Raji (cell line): Measurements from ENCODE around the gene SORL1.

ENCODE experiments used
- POLR2A ChIP-seq: IDR thresholded peaks from 2 replicates; pipeline ENCODE4 v1.6.1; 2011; ENCODE audit warnings: low read depth, low read length, control low read depth; ENCODE audit not compliant: insufficient read depth

Gene SORL1

DNA sequence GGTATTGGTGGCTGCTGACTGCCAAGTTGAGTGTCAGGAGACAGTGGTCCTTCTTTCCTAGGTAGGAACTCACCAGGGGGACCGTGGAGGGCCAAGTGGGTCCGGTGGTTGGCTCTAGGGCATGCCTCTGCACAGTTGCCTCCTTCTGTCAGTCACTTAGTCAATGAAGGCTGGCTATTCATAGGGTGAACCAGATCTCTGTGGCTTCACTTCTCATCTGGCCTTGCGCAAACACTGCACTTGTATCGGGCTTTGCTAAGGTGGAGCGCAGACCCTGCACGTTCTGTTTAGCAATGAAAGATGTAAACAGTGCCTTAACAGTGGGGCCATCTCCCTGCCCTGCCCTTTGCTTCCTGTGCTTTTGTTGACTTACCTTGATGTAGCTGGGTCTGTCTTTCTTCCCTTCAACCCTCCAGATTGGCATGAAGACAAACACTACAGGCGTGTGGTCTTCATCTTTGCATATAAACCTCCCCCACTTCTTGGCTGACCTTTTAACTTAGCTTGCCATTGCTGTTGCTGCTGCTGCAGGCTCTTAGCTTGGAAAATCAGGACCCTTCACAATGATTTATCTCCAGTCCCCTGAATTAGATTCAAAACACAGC is 7.4 kb downstream of the SORL1 start:
- no peak for TF ChIP-seq POLR2A

DNA sequence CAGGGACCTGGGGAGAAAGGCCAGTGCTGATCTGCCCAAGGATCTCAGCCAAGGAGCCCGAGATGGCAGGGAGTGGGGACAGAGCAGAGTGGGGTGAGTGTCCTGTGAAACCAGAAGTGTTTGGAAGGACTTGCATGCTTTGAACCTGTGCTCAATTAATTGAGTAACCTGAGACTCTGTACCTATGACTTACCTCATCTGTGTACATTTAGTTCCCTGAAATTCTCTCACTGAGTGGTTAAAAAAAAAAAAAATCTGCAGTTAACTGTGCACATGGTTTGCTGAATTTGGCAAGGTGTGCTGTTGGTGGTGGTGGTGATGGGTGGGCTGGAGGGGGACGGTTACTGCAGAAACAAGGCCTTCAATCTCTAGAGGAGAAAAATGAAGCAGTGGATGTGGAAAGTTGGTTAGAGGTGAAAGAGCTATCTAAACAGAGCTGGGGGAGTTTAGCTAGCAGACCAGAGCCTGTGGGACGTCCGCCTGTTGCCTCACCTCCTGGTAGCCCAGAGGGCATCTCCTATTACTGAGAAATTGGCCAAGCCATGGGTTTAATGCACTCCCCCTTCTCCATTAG is 8.9 kb downstream of the SORL1 start:
- TF ChIP-seq POLR2A: no peak

DNA sequence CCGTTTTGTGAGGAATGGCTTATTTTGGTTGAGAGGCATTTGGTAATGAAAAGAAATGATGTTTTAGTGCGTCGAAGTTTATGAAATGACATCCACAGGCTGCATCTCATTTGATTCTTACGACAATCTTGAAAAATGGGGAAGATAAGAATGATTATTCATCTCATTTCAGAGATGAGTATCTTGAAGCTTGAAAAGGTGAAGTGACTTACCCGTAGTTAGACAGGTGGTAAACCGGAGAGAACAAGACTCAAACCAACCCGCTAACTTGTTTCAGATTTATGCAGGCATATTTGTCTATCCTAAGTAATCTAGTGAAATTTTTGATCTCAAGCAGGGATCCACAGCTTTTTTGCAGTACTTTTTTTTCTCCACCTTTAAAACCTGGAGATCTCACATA is 9.7 kb downstream of the SORL1 start:
- TF ChIP-seq POLR2A: no peak

DNA sequence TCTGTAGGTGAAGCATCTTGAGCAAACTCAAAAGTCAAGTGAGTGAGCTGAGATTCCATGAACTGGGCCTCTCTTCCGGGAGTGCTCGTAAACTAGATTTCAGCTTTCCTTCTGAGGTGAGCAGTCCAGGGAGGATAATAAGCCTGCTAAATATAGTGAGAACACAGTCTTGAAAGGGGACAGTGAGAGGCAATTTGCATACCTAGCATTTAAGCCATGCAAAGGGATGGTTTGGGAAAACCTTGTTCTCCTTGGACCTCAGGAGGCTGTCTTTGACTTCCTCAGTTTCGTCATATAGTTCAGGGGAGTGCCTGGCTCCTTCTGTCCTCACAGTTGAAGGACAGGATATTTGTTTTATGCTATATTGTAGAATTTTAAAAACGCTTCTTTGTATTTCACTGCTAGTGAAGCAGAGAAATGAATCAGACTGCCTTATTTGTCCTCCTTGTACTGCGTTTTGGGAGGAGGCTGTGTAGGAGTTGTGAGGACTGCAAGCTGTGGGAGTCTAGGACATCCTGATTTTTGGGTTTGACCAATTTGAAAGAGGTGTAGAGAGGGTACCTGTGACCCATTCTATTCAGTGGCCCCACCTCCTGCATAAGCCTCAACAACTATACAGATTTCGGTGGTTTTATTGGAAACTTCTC is 11.7 kb downstream of the SORL1 start:
- no peak for TF ChIP-seq POLR2A

DNA sequence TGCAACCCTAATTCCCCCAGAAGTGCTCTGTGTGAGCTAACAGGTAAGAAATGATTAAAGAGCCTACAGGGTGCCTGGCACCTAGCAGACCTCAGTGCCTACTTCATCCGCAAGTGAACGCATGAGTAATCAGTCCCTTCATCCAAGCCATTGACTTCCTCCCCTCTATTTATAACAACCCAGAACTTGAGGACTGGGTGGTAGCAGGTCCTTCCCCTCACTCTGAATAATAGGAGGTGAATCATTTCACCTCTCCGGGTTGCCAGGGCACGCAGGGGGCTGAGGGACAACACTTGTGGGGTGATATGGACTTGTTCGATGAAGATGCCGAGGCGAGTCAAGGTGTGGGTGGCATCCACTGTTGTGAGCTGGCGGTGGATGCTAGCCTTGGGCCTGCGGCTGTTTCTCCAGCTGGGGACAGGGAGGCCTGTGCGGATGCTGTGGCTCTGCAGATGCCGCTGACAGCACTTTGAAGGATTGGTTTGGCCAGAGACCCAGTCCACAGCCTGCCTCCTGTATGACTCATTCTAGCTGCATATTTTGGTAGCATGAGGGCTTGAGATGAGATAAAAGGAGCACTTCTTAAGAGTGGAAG is 12.3 kb downstream of the SORL1 start:
- no peak for TF ChIP-seq POLR2A

DNA sequence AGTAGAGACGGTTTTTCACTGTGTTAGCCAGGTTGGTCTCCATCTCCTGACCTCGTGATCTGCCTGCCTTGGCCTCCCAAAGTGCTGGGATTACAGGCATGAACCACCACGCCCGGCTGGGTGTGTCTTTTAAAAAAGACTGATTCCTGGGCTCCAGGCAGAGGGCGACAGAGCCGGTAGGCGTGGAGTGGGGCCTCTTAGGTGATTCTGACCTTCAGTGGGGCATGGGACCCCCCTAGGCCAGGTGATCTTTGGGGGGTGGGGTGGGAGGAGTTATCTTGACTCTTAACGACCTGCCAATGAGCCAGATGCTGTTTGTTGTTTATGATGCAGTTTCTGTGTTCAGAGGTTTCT is 13.6 kb downstream of the SORL1 start:
- TF ChIP-seq POLR2A: no peak

DNA sequence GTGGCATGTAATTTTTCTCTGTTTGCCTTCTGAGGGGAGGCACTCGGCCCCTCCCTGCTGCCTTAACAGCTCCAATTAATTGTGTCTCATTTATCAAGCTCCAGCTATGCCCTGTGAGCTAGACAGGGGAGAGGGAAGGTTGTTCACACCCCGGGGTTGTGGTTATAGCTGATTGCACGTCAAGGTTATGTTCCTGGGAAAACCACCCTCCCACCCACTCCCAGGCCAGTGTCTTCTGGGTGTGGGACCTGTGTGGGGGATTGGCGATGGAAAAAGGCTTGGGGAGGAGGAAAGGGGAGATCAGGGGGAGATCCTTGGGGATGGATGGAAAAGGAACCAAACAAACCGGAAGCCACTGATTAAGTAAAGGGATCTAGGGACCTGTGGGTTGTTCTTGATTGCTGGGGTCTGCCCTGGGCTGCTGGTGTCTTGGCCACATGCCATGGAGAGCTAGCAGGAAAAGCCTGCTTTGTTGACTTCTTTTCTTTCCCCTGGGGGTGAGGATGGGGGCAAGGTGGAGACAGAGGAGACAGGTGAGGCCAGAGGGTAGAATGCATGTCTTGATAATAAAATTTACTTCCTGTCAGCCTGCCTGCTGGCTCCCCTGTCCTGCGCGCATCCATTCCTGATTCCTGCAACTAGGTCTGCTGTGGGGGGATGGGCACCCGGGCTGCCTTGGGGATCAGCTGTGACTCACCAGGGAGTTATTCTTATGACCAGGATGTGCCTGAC is 14.1 kb downstream of the SORL1 start:
- TF ChIP-seq POLR2A: no peak

DNA sequence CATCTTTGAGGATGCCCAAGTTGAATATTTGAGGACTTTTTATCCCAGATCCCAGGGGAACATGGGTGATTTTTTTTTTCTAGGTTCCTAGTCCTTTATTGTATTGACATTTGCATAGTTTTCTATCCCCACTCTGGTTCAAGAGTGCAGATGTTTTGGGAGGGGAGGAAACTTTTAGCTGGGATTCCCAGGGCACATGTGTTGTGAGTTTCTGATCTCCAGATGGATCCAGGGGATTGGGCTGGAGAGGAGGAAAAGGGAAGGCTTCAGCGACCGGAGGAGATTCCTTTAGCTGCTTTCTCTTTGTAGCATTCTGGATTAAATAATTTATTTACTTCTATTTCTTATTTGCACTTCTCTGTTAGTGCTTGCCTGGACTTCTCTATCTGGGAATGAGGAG is 15.4 kb downstream of the SORL1 start:
- no peak for TF ChIP-seq POLR2A

DNA sequence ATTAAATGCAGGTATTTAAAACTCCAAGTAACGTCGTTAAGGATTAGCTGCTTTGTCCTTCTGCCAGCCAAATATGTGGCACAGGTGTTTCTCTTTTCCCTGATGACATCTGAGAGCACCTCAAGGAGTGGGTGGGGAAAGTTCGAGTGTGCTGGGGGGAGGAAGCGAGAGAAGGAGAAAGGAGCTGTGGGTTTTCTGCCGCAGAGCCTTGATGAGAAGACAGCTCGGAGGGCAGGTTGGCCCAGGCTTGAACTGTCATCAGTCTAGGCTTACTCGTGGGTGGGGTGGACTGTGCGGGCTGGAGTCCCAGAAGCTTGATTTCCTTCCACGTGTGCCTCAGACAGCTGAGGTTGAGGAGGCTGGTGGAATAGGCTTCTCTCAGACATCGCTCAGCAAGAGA is 15.9 kb downstream of the SORL1 start:
- no peak for TF ChIP-seq POLR2A

DNA sequence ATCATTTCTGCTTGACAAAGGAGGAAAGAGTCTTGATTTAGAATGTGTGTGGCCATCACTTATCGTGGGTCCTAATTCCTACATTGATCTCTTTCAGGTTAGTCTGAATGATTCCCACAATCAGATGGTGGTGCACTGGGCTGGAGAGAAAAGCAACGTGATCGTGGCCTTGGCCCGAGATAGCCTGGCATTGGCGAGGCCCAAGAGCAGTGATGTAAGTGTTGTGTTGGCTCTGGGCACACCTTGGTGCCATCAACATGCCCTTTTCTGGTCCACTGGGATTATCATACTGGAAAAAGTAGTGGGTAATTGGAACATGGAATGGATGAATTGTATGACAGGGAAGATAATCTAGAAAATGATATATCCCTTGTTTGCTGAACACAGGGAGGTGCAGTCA is 17.8 kb downstream of the SORL1 start:
- no peak for TF ChIP-seq POLR2A

DNA sequence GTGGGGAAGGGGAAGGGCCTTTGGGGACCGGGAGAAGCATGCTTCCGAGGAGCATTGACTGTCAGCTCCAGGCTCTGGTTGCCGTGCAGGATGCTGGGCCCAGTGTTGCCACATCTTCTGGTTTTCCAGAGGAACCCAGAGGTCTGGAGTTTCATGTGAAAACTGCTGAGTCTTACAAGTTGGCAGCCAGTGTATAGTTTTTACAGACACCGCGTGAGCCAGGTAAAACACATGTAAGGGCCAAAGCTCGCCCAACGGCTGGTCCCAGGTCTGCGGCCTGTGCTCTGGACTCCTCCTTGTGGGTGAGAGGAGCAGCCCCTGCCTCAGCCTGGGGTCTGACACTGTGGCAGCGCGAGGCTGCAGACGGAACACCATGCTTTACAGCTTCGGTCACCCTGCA is 19.1 kb downstream of the SORL1 start:
- TF ChIP-seq POLR2A: no peak

DNA sequence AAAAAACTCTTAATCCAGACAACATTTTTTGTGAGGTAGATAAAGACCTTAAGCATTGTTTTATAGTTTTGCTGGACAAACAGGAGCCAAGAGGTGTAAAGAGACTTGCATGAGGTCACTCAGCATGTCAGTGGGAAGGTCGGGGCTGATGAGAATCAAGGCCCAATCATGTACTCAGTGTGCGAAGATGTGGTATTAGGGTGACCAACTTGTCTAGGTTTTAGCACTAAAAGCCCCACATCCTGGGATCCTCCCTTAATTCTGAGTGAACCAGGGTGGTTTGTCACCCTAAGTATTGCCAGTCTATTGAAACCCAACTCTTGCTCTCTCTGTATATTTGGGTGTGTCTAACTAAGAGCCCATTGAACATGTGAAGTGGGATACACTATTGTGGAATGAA is 20.2 kb downstream of the SORL1 start:
- no peak for TF ChIP-seq POLR2A

DNA sequence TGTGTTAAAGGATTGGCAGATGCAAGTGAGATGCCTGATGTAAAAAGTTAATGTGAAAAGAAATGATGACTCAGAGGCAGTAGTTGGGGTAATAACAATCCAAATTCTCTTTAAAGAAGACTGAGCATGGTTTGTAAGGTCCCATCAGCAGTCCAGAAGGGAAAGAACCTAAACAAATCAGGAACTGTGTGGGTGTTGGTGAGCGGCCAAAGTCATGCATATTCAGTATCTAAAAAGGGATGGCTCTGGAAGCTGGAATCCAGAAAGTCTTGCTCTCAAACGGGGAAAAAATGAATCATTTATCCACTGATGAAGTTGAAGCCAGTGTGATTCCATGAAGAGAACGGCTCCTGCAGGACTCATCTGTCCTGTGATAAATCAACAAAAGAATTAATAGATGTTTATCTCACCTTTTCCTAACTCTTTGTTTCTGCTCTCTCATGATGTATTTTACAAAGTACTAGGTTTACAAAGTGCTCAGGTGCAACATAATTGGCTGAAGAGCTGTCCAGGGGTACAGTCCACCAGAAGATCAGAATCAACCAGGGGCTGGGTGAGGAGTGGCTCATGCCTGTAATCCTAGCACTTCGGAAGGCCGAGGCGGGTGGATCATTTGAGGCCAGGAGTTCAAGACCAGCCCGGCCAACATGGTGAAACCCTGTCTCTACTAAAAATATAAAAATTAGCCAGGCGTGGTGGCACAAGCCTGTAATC is 21.1 kb downstream of the SORL1 start:
- no peak for TF ChIP-seq POLR2A

DNA sequence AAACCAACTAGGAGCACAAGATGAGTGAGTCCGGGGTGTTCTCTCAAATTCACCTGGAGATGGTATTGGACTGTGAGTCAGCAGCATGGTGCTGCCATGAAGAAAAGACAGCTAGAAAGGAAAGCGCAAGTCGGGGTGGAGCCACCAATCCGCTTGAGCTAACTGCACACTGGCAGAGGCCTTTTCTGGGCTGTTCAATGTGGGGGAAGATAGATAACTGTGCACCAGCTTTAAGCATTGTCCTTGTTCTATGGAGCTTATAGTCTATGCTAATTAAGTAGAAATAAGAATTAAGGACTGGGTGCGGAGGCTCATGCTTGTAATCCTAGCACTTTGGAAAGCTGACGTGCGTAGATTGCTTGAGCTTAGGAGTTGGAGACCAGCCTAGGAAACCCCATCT is 22.6 kb downstream of the SORL1 start:
- no peak for TF ChIP-seq POLR2A

DNA sequence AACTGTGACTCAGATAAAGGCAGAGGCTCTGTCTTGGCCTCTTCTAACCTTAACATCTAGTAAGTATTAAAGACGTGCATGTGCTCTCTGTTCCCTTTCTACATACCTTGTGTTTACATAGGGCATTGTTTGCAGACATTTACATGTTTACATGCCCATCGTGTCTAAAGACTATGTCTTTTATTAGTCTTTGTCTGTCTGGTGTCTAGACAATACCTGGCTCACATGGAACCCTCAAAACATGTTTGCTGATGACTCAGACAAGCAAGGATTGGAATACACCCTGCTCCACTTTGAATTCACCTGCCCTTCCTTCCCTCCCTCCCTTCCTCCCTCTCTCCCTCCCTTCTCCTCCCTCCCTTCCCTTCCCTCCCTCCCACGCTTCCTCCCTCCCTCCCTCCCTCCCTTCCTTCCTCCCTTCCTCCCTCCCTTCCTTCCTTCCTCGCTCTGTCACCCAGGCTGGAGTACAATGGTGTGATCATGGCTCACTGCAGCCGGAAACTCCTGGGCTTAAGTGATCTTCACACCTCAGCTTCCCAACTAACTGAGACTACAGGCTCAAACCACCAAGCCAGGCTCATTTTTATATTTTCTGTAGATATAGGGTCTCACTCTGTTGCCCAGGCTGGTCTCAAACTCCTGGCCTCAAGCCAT is 24.4 kb downstream of the SORL1 start:
- no peak for TF ChIP-seq POLR2A

DNA sequence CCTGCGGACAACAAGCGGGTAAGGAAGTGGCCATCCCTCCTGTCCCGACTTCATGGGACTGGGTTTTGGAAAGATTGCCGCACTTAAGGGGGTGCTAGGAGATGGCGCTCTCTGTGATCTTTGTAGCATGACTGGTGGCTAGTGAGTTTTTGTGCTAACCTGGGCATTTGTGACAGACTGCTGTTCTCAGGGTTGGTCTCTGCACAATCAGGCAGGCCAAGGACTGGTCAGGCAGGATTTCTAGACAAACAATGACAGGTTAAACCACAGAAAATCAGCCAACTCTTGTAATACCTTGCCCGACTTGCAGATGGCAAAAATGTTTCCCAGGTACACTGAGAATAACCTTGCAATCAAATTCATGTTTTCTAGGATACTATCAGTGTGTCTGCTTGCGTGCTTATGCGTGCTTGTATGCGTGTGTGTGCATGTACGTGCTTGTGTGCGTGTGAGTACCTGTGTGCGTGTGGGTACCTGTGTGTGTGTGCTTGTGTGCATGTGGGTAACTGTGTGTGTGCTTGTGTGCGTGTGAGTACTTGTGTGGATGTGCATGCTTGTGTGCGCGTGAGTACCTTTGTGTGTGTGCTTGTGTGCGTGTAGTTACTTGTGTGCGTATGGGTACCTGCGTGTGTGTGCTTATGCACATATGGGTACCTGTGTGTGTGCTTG is 26.2 kb downstream of the SORL1 start:
- TF ChIP-seq POLR2A: no peak
